ENCODE results near the gene COL13A1. TPM values are rescaled to one million over a fixed set of nuclear protein-coding genes. Genes with fewer than 3 reads are reported as not detected.

The COL13A1 gene
- total and polyA plus RNA-seq, 2 of the 8 experiments (the other 6 are each of a cell fraction or from before 2014, with no cell fraction given), result 2.6 to 5.2 TPM

- no peaks in the 10 kb centered on the region for H4K20me1 ChIP-seq (replicated peaks in 1 of 2; ENCODE audit: control insufficient read depth in 1 of 2, insufficient read depth in 2 of 2, low read length in 2 of 2)
- no peak overlapping the region for H3K56ac ChIP-seq (replicated peaks; ENCODE audit: insufficient read length, low read depth, low read length)
- H2BK12ac ChIP-seq (ENCODE audit: low read depth, low read length), result 0 out of 2 replicates have a peak overlapping the region, but pooled peaks have one; percentile 71
- WGBS, 2 experiments (ENCODE audit: extremely low coverage in 1 of 2, insufficient coverage in 1 of 2, insufficient read length in 1 of 2, insufficient replicate concordance in 2 of 2, low coverage in 1 of 2, low lambda C conversion rate in 2 of 2, missing lambda C conversion rate in 1 of 2), result 82% methylated on average over 8 of the region's 8 CpGs; no CpG with 5 or more reads in 1 of the 2 experiments
- CTCF ChIA-PET (ENCODE audit: partially characterized antibody), result interaction anchor here (0.9 to 12.8 kb wide), 18 partner anchors 10 to 122 kb away, joined by 3 to 128 read pairs (median 4); no protein-coding TSS in a partner anchor
- no peaks in the 10 kb centered on the region for H3K23me2 ChIP-seq (ENCODE audit: low read depth, low read length)
- no peak overlapping the region for H3K18ac ChIP-seq (ENCODE audit: extremely low read depth, low read length)
- no peak overlapping the region for H3K23ac ChIP-seq (ENCODE audit: insufficient read length)
- H2BK20ac ChIP-seq (ENCODE audit: low read length), result no peak overlapping the region
- peaks cover 0 to 2% (median 0%) of the 10 kb centered on the region in 4 experiments; a peak in 1 of 7 replicates for H3K27me3 ChIP-seq (replicated peaks in 1 of 4; ENCODE audit: control insufficient read depth in 3 of 4, extremely low read depth in 1 of 4, insufficient read depth in 3 of 4, low read length in 3 of 4)
- peaks cover 2% of the 10 kb centered on the region for H3K79me1 ChIP-seq (ENCODE audit: low read depth, low read length)
- no peak overlapping the region for H4K8ac ChIP-seq (ENCODE audit: extremely low read depth, insufficient read depth, low read length)
- H3K9ac ChIP-seq (replicated peaks in 1 of 4; ENCODE audit: extremely low read depth in 1 of 4, low read depth in 3 of 4, low read length in 3 of 4), result no peak overlapping the region
- H3K9me3 ChIP-seq (ENCODE audit: insufficient read depth in 2 of 2, low read depth in 1 of 2, low read length in 1 of 2), result no peaks in the 10 kb centered on the region
- no peak overlapping the region for H2AFZ ChIP-seq (ENCODE audit: low read length)
- DNase-seq (ENCODE audit: low read depth in 1 of 2, low spot score in 2 of 2) (no peak), FAIRE-seq (no peak)
- POLR2A ChIA-PET (ENCODE audit: partially characterized antibody), result interaction anchor here (1.3 kb wide), 1 partner anchor 44 kb away, joined by 3 read pairs; no protein-coding TSS in a partner anchor
- H3K79me2 ChIP-seq (ENCODE audit: control insufficient read depth in 1 of 2, insufficient read depth in 2 of 2, low read length in 2 of 2), result no peaks in the 10 kb centered on the region
- H2BK15ac ChIP-seq (ENCODE audit: low read length), result 0 out of 2 replicates have a peak overlapping the region, but pooled peaks have one; percentile 19
- no peak overlapping the region for H2AK5ac ChIP-seq (ENCODE audit: low read depth, low read length)
- H3K4ac ChIP-seq (replicated peaks; ENCODE audit: insufficient read length, low read depth, low read length), result no peak overlapping the region
- H3K36me3 ChIP-seq (ENCODE audit: control insufficient read depth in 2 of 4, insufficient read depth in 4 of 4, low read length in 3 of 4), result no peaks in the 10 kb centered on the region
- no peak overlapping the region for H3K14ac ChIP-seq (ENCODE audit: insufficient read length)
- H3K4me3 ChIP-seq (ENCODE audit: extremely low read depth in 1 of 4, insufficient read depth in 2 of 4, low read depth in 3 of 4, low read length in 4 of 4), result no peak overlapping the region
- H3K27ac ChIP-seq (ENCODE audit: low read depth, low read length), result no peak overlapping the region
- no peak overlapping the region for H2BK120ac ChIP-seq (replicated peaks; ENCODE audit: low read depth, low read length)
- H3K4me1 ChIP-seq (replicated peaks in 1 of 4; ENCODE audit: control insufficient read depth in 3 of 4, insufficient read depth in 4 of 4, low read length in 3 of 4), result peaks cover 5 to 21% (median 14%) of the 10 kb centered on the region in 4 experiments
- H4K91ac ChIP-seq (replicated peaks; ENCODE audit: insufficient read length, low read length), result no peak overlapping the region
- no peak overlapping the region for H3K4me2 ChIP-seq (ENCODE audit: insufficient read depth in 1 of 2, low read depth in 2 of 2, low read length in 2 of 2)
- no peak overlapping the region for H2BK5ac ChIP-seq (ENCODE audit: low read depth, low read length)
- H4K5ac ChIP-seq (ENCODE audit: insufficient read length, low read depth, low read length), result no peak overlapping the region
- TF ChIP-seq EGR1 (IDR thresholded peaks at IDR 0.05; ENCODE audit: borderline replicate concordance, low read depth, low read length) (no peak), POLR2A (IDR thresholded peaks at IDR 0.05; ENCODE audit: control extremely low read depth in 1 of 2, low read depth in 2 of 2, low read length in 2 of 2) (no peak), CREB1 (IDR thresholded peaks at IDR 0.05) (no peak), GABPA (IDR thresholded peaks at IDR 0.05; ENCODE audit: borderline replicate concordance, insufficient read depth, low read length) (no peak), USF2 (IDR thresholded peaks at IDR 0.05; ENCODE audit: low read length) (no peak), TAF7 (optimal IDR thresholded peaks at IDR 0.05; ENCODE audit: borderline replicate concordance, low read depth, low read length) (no peak), RAD21 (IDR thresholded peaks at IDR 0.05 in 1 of 2, conservative IDR thresholded peaks at IDR 0.05 in 1 of 2; ENCODE audit: low read depth in 2 of 2, low read length in 2 of 2) (no peak), BACH1 (IDR thresholded peaks at IDR 0.05; ENCODE audit: low read length) (no peak), TEAD4 (IDR thresholded peaks at IDR 0.05; ENCODE audit: low read depth, low read length) (no peak), SIRT6 (IDR thresholded peaks at IDR 0.05; ENCODE audit: low read length) (no peak), NANOG (IDR thresholded peaks at IDR 0.05; ENCODE audit: insufficient read depth, low read depth, low read length, poor library complexity, severe bottlenecking) (no peak)
Measured at GRCh38 chr10:69835875-69836730, 34.4 kb downstream of the COL13A1 start.

All from H1 (cell line).